HG03060 (cell line): ENCODE data around the gene GNG8.
"Not testable (repeated sequence)": the region's sequence is repeated elsewhere in the genome, so short reads cannot be mapped to it uniquely, and the experiment has no call there.

Experiments used
- ATAC-seq: cut with Tn5 transposase; IDR thresholded peaks from one replicate; pipeline ENCODE4 v1.9.1; 2021; ENCODE audit warnings: low read depth, moderate number of reproducible peaks; ENCODE audit not compliant: unreplicated experiment

Gene GNG8

DNA sequence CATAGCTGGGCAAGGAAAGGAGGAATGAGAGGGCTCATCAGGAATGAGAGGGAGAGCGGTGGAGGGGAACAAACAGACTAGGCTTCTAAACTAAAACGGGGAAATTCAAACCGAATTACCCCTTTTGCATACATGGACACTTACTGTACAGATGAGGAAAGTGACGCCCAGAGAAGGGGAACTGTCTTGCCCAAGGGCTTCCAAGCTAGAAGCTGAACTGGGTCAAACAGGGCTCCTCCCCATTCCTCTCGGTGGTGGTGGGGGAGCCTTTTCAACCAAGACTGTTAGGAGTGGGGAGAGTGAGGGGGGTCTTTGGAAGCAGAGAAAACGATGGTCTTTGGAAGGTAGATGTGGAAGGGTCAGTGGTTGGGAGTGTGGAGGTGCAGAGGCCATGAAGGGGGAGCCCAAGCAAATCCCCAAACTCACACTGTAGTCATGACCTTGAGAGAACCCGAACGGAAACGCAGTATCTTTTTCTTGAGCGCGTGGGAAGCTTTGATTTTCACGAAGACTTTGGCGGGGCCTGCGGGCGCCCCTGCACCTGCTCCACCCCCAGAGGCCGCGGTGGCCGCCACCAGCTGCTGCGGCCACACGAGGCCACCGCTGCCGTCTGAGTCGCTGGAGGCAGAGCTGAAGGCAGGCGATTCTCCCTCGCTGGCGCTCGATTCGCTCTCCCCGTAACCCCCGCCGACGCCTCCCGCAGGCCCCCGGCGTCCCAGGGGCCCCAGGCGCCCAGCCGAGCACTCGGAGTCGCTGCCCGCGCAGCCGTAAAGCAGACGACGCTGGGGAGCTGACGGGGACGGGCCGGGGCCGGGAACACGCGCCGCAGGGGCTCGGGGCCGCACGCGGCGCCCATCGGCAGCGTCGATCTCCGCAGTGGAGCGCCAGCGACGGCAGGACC, 12.3 kb upstream of the GNG8 start:
- no peak for ATAC-seq

GRCh38 chr19:46646402-46646801, 10.4 kb upstream of the GNG8 start:
- ATAC-seq: no peak

- ATAC-seq: no peak
Measured at GRCh38 chr19:46644720-46645119, 8.7 kb upstream of the GNG8 start.

DNA sequence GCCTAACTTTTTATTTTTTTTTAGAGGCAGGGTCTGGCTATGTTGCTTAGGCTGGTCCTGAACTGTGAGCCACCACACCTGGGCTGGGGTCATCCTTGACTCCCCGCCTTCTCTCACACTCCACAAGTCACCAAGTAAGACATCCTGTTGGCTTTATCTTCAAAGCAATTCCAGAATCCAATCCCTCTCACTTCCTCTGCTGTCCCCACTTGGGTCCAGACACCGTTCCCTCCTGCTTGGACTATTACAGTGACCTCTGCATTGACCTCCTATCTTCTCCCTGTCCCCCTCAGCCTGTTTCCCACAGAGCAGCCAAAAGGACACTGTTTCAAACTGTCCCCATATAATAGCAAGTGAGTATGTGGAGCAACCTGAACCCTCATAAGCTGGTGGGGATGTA, 4.7 kb upstream of the GNG8 start:
- no peak for ATAC-seq

DNA sequence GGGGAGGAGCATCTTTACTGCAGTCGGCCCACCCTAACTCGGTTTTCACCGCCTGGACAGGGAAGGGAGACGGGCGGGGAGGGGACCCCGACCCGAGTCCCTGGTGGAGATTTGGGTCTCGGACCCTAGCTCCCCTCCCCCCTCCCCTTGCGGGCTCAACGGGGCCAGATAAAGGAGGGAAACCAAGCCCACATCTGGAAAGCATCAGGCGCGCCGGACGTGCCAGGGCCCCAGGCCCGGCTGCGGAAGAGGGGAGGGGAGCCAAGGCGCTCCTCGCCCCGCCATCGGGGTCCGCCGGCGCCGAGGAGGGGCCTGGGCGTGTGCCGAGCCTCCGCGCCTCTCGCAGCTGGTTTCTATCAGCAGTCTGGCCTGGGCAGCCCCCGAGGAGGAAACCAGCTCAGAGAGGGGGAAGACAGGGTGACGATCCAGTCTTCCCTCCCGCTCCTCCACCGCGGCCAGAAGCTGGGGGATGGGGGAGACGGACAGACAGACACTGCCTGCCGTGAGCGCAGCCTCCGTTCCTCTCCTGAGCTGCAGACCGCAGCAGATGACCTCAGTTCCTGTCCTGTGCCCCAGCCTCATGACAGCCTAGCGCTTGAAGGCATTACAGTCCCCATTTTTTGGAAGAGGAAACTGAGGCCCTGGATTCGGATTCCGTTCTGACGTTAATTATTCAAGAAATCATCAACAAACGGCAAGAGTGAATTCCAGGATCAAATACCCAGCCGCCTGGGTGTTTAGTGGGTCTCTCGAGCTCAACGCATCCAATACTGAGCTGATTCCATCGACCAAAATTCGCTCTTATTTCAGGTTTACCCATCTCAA, 3.6 kb upstream of the GNG8 start:
- ATAC-seq: no peak

DNA sequence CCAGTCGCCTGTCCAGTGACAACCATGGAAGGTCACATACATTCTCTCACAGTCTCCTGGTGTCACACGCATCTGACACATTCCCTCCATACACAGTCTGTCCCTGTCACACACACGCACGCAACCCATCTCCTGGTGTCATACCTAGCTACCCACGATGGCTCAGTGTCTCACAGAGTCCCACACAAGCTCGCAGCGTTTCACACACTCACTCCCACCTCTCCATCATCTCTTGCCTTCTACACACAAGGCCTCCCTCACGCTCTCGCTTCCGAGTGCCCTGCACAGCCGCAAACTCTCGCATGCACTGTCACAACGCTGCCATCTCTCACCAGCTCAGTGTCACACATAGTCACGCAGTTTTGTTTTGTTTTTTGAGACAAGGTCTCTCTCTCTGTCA, 1.2 kb upstream of the GNG8 start:
- no peak for ATAC-seq

GRCh38 chr19:46634656-46635218, 1.3 kb downstream of the GNG8 start:
- no peak for ATAC-seq

- no peak for ATAC-seq
Measured at GRCh38 chr19:46634045-46634655, 1.9 kb downstream of the GNG8 start.

- ATAC-seq: no peak
Measured at GRCh38 chr19:46633130-46633529, 2.9 kb downstream of the GNG8 start.

DNA sequence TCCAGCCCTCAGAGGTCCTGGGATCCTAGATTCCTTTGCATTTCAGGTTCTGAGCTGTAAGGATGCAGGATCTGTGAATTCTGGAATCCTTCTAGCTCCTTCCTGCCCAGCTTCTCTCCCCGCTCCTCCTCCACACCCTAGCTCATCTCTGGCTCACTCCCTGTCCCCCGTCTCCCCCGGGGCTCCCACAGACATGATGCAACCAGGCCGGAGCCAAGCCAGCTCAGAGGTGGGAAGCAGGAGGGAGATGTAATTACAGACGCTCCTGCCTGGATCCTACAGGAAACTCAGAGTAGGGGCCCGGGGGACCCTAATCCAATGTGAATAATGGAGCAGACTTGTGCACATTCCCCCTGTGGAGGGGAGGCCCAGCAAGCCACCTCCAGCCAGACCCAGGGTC, 4.5 kb downstream of the GNG8 start:
- no peak for ATAC-seq

DNA sequence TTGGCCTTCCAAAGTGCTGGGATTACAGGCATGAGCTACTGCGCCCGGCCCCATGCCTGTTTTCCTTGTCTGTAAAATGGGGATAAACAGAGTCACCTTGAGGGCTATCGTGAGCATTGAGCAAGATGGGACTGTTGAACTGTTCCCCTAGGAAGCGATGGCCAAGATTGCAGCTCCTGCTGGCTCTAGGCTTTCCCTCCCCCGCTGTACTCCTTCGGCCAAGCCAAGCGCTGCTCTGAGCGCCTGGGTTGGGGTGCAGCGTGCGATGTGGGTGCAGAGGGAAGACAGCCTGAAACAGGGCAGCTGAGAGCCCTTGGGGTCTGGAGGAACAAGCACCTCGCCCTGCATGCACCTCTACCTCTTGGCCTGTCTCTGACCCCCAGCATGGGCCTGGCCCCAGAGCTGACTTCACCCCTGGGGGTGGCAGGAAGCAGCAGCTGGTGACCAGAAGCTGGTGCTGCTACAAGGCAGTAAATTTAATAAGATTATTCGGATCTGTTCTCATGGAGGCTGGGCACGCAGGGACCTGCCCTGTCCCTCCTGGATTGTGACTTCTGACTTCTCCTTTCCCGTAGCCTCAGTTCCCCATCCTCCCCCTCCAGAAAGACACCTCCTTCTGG, 5.3 kb downstream of the GNG8 start:
- no peak for ATAC-seq

GRCh38 chr19:46629546-46630025, 6.4 kb downstream of the GNG8 start:
- no peak for ATAC-seq

DNA sequence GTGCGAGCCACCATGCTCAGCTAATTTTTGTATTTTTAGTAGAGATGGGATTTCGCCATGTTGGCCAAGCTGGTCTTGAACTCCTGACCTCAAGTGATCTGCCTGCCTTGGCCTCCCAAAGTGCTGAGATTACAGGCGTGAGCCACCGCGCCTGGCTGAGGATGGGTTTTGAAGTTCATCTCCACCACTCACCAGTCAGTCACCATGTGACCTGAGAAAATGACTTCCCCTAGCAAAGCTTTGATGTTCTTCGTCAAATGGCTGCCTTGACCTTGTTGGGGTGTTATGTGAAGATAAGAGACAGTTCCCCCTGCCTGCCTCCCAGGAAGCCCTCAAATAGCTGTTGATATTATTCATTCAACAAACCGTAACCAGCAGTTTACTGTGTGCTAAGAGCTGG, 7.0 kb downstream of the GNG8 start:
- ATAC-seq: not testable (repeated sequence)

GRCh38 chr19:46626446-46626845, 9.6 kb downstream of the GNG8 start:
- ATAC-seq: no peak

- ATAC-seq: no peak
Measured at GRCh38 chr19:46625731-46626130, 10.3 kb downstream of the GNG8 start.

DNA sequence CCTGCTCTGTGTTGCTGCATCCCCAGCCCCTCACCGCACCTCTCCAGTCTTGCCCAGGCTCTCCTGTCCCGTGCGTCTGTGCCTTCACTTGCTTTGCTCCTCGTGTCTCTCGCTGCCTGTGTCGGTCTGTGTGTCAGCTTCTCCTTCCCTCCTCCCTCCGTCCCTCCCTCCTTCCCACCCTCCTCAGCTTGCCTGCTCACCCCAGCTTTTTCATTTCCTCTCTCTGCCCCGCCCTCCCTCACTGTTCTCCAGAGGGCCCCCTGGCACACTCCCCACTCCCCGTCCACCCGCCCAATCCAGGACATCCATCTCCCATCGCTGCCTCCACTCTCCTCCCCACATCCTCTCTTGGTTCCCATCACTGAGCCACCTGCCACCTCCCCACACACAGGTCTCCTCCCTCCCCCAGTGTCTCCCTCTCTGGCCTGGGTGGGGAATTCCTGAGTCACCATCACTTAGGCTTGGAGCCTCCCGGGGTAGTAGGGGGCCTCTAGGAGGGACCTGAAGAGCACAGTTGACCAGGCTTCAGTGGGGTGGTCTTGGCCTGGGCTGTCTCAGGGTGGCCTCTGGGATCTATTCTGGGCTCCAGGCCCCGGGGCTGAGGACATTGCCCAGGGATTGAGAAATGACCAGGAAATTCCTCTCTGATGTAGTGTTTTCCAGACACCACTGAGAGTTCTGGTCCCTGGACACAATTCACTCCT, 10.9 kb downstream of the GNG8 start, which contains the start of gene PTGIR:
TSS of gene PTGIR (minus strand) at position 132 of the 704 bp plus-strand sequence. CDS start 864 bp downstream, outside the sequence.
- ATAC-seq: no peak

DNA sequence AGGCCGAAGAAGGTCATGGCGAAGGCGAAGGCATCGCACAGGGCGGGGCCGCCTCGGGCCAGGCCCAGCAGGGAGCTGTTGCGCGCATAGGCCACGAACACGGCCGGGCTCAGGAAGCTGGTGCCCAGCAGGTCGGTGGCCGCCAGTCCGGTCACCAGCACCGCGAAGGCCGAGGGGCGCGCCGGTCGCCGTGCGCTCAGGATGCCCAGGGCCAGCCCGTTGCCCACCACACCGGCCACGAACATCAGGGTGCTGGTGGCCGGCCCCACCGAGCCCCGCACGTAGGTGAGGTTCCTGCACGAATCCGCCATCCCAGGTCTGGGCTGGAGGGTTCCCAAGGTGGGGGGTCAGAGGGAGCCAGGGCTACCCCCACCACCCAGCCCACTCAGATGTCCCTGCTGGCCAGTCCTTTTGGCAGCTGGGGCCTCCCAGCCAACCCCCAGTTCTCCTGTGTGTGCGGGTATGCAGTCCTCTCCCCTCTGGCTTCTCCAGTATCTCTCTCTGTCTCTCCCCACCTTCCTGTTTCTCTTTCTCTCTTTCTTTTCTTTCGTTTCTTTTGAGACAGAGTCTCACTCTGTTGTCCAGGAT, 12.0 kb downstream of the GNG8 start:
- no peak for ATAC-seq

GRCh38 chr19:46622118-46622446, 13.9 kb downstream of the GNG8 start:
- ATAC-seq: no peak
